Osteocyte (in vitro differentiated cells): ENCODE data around the gene REEP6. TPM values are rescaled to one million over a fixed set of nuclear protein-coding genes. Genes with fewer than 3 reads are reported as not detected.
A peak's percentile ranks its signal among the peaks of the same experiment; 100 is the strongest.

ENCODE experiments used
- DNase-seq: peaks from one replicate; pipeline ENCODE4 v3.0.0; 2021; ENCODE audit warnings: mixed read lengths; ENCODE audit not compliant: unreplicated experiment; ENCODE audit errors: extremely low spot score
- H3K27ac Mint-ChIP-seq: one replicate; pipeline ENCODE4 v1.8.0; 2021; ENCODE audit warnings: mild to moderate bottlenecking, mixed read lengths; ENCODE audit not compliant: unreplicated experiment
- H3K27me3 Mint-ChIP-seq: one replicate; pipeline ENCODE4 v1.8.0; 2021; ENCODE audit warnings: mixed read lengths; ENCODE audit not compliant: unreplicated experiment
- H3K36me3 Mint-ChIP-seq: one replicate; pipeline ENCODE4 v1.8.0; 2021; ENCODE audit warnings: mixed read lengths; ENCODE audit not compliant: unreplicated experiment
- H3K4me1 Mint-ChIP-seq: one replicate; pipeline ENCODE4 v1.8.0; 2021; ENCODE audit warnings: mixed read lengths; ENCODE audit not compliant: unreplicated experiment
- H3K4me3 Mint-ChIP-seq: one replicate; pipeline ENCODE4 v1.8.0; 2021; ENCODE audit warnings: mild to moderate bottlenecking, moderate library complexity, mixed read lengths; ENCODE audit not compliant: unreplicated experiment
- H3K9me3 Mint-ChIP-seq: one replicate; pipeline ENCODE4 v1.8.0; 2021; ENCODE audit warnings: mixed read lengths; ENCODE audit not compliant: unreplicated experiment
- CTCF ChIP-seq: fragments of 200-600 bp; sonication (generic); IDR thresholded peaks from 2 replicates; pipeline ENCODE4 v1.5.0; 2021; ENCODE audit warnings: antibody characterized with exemption, mild to moderate bottlenecking, moderate library complexity
- total RNA-seq: library from RNA; stranded (reverse); gene quantifications from 2 replicates; pipeline ENCODE4 v1.2.1, GENCODE V29; 2021

The REEP6 gene
- total RNA-seq, 1 donor from 2014 or later = 4.1 TPM

GRCh38 chr19:1509602-1510441 is 18.8 kb downstream of the REEP6 start:
- TF ChIP-seq CTCF = no peak
- peak overlapping the region; percentile 50 for H3K27ac Mint-ChIP-seq
- H3K36me3 Mint-ChIP-seq = no peaks in the 10 kb centered on the region
- no peaks in the 10 kb centered on the region for H3K27me3 Mint-ChIP-seq
- H3K9me3 Mint-ChIP-seq = no peaks in the 10 kb centered on the region
- no peak overlapping the region for H3K4me3 Mint-ChIP-seq
- peaks cover 20% of the 10 kb centered on the region for H3K4me1 Mint-ChIP-seq
- peak; percentile 80 for DNase-seq

GRCh38 chr19:1510442-1510806 is 19.4 kb downstream of the REEP6 start:
- Mint-ChIP-seq H3K4me1 (peaks cover 20% of the 10 kb centered on the region), H3K27me3 (no peaks in the 10 kb centered on the region), H3K4me3 (no peak overlapping the region)

GRCh38 chr19:1510807-1511206 is 19.8 kb downstream of the REEP6 start:
- peaks cover 20% of the 10 kb centered on the region for H3K4me1 Mint-ChIP-seq
- H3K27ac Mint-ChIP-seq = no peak overlapping the region
- H3K4me3 Mint-ChIP-seq = no peak overlapping the region
- no peak for DNase-seq
- no peaks in the 10 kb centered on the region for H3K27me3 Mint-ChIP-seq
- no peak for TF ChIP-seq CTCF
- H3K9me3 Mint-ChIP-seq = no peaks in the 10 kb centered on the region
- no peaks in the 10 kb centered on the region for H3K36me3 Mint-ChIP-seq

More at GRCh38 chr19:1510442-1510806, 19.4 kb downstream of the REEP6 start:
- no peak for TF ChIP-seq CTCF
- peak; percentile 77 for DNase-seq
- Mint-ChIP-seq H3K9me3 (no peaks in the 10 kb centered on the region), H3K27ac (no peak overlapping the region), H3K36me3 (no peaks in the 10 kb centered on the region)

- H3K4me3 Mint-ChIP-seq = peak overlapping the region; percentile 61
- peaks cover 2% of the 10 kb centered on the region for H3K27me3 Mint-ChIP-seq
- no peak overlapping the region for H3K27ac Mint-ChIP-seq
- no peaks in the 10 kb centered on the region for H3K9me3 Mint-ChIP-seq
- TF ChIP-seq CTCF = no peak
- no peaks in the 10 kb centered on the region for H3K36me3 Mint-ChIP-seq
- peaks cover 20% of the 10 kb centered on the region for H3K4me1 Mint-ChIP-seq
- DNase-seq = peak; percentile 79
Measured at GRCh38 chr19:1511318-1512317, 20.6 kb downstream of the REEP6 start.
